ENCODE data around the gene CENPT. TPM values are rescaled to one million over a fixed set of nuclear protein-coding genes. Genes with fewer than 3 reads are reported as not detected.

The CENPT gene
- polyA plus RNA-seq, 2 of the 4 experiments (the other 2 are of a cell fraction): 19.1 to 36.9 TPM

GRCh38 chr16:67833415-67834241 is 13.9 kb downstream of the CENPT start (continued):
- TF ChIP-seq HMGXB4 (CRISPR knock-in tag; IDR thresholded peaks at IDR 0.05; ENCODE audit: borderline replicate concordance): no peak
- peak; percentile 31; the same call in 1 of the 3 replicates for TF ChIP-seq BCL3 (IDR thresholded peaks at IDR 0.05)
- no peak for TF ChIP-seq HEYL (CRISPR knock-in tag; IDR thresholded peaks at IDR 0.05)
- TF ChIP-seq PHF8 (IDR thresholded peaks at IDR 0.05; ENCODE audit: borderline replicate concordance, low read depth): peak; percentile 74; the same call in 1 of the 2 replicates
- peak; percentile 72; the same call in 1 of the 2 replicates for TF ChIP-seq E2F6 (IDR thresholded peaks at IDR 0.05; ENCODE audit: borderline replicate concordance, low read depth)
- TF ChIP-seq ATOH8 (CRISPR knock-in tag; IDR thresholded peaks at IDR 0.05; ENCODE audit: low read depth): no peak
- peak in 1 of 2 experiments; percentile 42; a peak in 1 of 5 replicates for TF ChIP-seq JUN (IDR thresholded peaks at IDR 0.05)
- TF ChIP-seq KDM5A (IDR thresholded peaks at IDR 0.05): peak; percentile 66
- no peak for TF ChIP-seq MAFK (IDR thresholded peaks at IDR 0.05; ENCODE audit: partially characterized antibody)
- TF ChIP-seq POLR2A (IDR thresholded peaks at IDR 0.05; ENCODE audit: low read length): peak; percentile 76
- no peak for TF ChIP-seq JUNB (IDR thresholded peaks at IDR 0.05)
- no peak for TF ChIP-seq TFCP2L1 (CRISPR knock-in tag; IDR thresholded peaks at IDR 0.05)
- TF ChIP-seq ZSCAN20 (CRISPR knock-in tag; IDR thresholded peaks at IDR 0.05): no peak
- TF ChIP-seq CHD4 (IDR thresholded peaks at IDR 0.05; ENCODE audit: borderline replicate concordance): no peak
- no peak for TF ChIP-seq FOSL2 (IDR thresholded peaks at IDR 0.05)
- no peak for TF ChIP-seq FOSL2 (CRISPR knock-in tag; IDR thresholded peaks at IDR 0.05)

- no peaks in the 10 kb centered on the region for H3K9me3 ChIP-seq
- POLR2A ChIA-PET: interaction anchor here (1.1 to 1.2 kb wide), 3 partner anchors 12 to 27 kb away, joined by 4 to 6 read pairs (median 4); partner anchors contain the start of genes RANBP10 and TSNAXIP1
- H3K4me2 ChIP-seq: peak overlapping the region; percentile 96
- peak overlapping the region; percentile 79 for H3K4me3 ChIP-seq
- TF ChIP-seq JUNB (IDR thresholded peaks at IDR 0.05) (no peak), ESRRA (IDR thresholded peaks at IDR 0.05; ENCODE audit: borderline replicate concordance, low read length) (no peak), CHD2 (IDR thresholded peaks at IDR 0.05; ENCODE audit: low read length, partially characterized antibody) (no peak), BCL3 (IDR thresholded peaks at IDR 0.05) (no peak), HES2 (IDR thresholded peaks at IDR 0.05) (no peak), FOSB (CRISPR knock-in tag; IDR thresholded peaks at IDR 0.05) (no peak), NFE2L2 (conservative IDR thresholded peaks at IDR 0.05; ENCODE audit: low read length) (no peak), CTCF (IDR thresholded peaks at IDR 0.05) (no peak), KDM1A (IDR thresholded peaks at IDR 0.05; ENCODE audit: low read depth) (no peak), POLR2A (IDR thresholded peaks at IDR 0.05; ENCODE audit: low read length) (no peak), RCOR1 (IDR thresholded peaks at IDR 0.05; ENCODE audit: low read depth, low read length) (no peak), ELK1 (IDR thresholded peaks at IDR 0.05; ENCODE audit: low read depth, low read length) (no peak), ZC3H11A (IDR thresholded peaks at IDR 0.05) (no peak), EHF (CRISPR knock-in tag; IDR thresholded peaks at IDR 0.05) (no peak), NPAS2 (CRISPR knock-in tag; IDR thresholded peaks at IDR 0.05; ENCODE audit: borderline replicate concordance) (no peak), SMC3 (IDR thresholded peaks at IDR 0.05) (no peak)
- DNase-seq (ENCODE audit: low read depth in 1 of 2, low spot score in 1 of 2) (no peak), ATAC-seq (peak; percentile 49 to 57), FAIRE-seq (no peak)
- 14% methylated on average over 3 of the region's 3 CpGs for WGBS (ENCODE audit: missing lambda C conversion rate)
- CTCF ChIA-PET: interaction anchor here (0.8 to 15.0 kb wide), 5 partner anchors 9 to 161 kb away, joined by 3 to 187 read pairs (median 8); no protein-coding TSS in a partner anchor
- peak overlapping the region; percentile 79 to 91 for H3K27ac ChIP-seq
- peaks cover 6% of the 10 kb centered on the region; the same call in 1 of the 3 replicates for H3K4me1 ChIP-seq
Measured at GRCh38 chr16:67833030-67833414, 14.5 kb downstream of the CENPT start.
